Keratinocyte (primary cell): ENCODE data around the gene CCDC88B.

ENCODE experiments used
- EZH2 ChIP-seq: IDR thresholded peaks from one replicate; pipeline ENCODE4 v1.6.1; 2012; ENCODE audit warnings: inconsistent platforms, mild to moderate bottlenecking, low read length, moderate library complexity
- TF ChIP-seq, protein P1 (sequence below), 3 experiments: IDR thresholded peaks in 1 of 3; conservative IDR thresholded peaks in 1 of 3; optimal IDR thresholded peaks in 1 of 3; 2 replicates in 2 of 3; 3 replicates in 1 of 3; pipeline versions ENCODE3 to v1.5.1; 2011; ENCODE audit warnings: low read length in 3 of 3, mild to moderate bottlenecking in 3 of 3, moderate library complexity in 2 of 3, control low read depth in 1 of 3, inconsistent platforms in 1 of 3; ENCODE audit not compliant: insufficient read depth in 2 of 3; ENCODE audit errors: extremely low read depth in 1 of 3

GRCh38 chr11:64388894-64389293 lies 48.9 kb downstream of the CCDC88B start:
- TF ChIP-seq, protein P1, sequence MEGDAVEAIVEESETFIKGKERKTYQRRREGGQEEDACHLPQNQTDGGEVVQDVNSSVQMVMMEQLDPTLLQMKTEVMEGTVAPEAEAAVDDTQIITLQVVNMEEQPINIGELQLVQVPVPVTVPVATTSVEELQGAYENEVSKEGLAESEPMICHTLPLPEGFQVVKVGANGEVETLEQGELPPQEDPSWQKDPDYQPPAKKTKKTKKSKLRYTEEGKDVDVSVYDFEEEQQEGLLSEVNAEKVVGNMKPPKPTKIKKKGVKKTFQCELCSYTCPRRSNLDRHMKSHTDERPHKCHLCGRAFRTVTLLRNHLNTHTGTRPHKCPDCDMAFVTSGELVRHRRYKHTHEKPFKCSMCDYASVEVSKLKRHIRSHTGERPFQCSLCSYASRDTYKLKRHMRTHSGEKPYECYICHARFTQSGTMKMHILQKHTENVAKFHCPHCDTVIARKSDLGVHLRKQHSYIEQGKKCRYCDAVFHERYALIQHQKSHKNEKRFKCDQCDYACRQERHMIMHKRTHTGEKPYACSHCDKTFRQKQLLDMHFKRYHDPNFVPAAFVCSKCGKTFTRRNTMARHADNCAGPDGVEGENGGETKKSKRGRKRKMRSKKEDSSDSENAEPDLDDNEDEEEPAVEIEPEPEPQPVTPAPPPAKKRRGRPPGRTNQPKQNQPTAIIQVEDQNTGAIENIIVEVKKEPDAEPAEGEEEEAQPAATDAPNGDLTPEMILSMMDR (optimal IDR thresholded peaks at IDR 0.05 in 1 of 3, IDR thresholded peaks at IDR 0.05 in 1 of 3, conservative IDR thresholded peaks at IDR 0.05 in 1 of 3; ENCODE audit: extremely low read depth in 1 of 3, insufficient read depth in 2 of 3, low read length in 3 of 3) = no peak
- no peak for TF ChIP-seq EZH2
